ENCODE measurements around the gene CCDC63. TPM values are rescaled to one million over a fixed set of nuclear protein-coding genes. Genes with fewer than 3 reads are reported as not detected.

CCDC63 gene
- total and polyA plus RNA-seq, 9 of the 15 experiments (the other 6 are each of a cell fraction or from before 2014, with no cell fraction given): not detected

- no peak for TF ChIP-seq RERE (CRISPR knock-in tag; IDR thresholded peaks at IDR 0.05; ENCODE audit: borderline replicate concordance)
- TF ChIP-seq PTRF (tag; IDR thresholded peaks at IDR 0.05): no peak
- TF ChIP-seq ARHGAP35 (IDR thresholded peaks at IDR 0.05; ENCODE audit: partially characterized antibody): no peak
- TF ChIP-seq ZNF507 (tag; conservative IDR thresholded peaks at IDR 0.05): no peak
- no peak for TF ChIP-seq ZNF134 (CRISPR knock-in tag; conservative IDR thresholded peaks at IDR 0.05)
- TF ChIP-seq, protein P1, sequence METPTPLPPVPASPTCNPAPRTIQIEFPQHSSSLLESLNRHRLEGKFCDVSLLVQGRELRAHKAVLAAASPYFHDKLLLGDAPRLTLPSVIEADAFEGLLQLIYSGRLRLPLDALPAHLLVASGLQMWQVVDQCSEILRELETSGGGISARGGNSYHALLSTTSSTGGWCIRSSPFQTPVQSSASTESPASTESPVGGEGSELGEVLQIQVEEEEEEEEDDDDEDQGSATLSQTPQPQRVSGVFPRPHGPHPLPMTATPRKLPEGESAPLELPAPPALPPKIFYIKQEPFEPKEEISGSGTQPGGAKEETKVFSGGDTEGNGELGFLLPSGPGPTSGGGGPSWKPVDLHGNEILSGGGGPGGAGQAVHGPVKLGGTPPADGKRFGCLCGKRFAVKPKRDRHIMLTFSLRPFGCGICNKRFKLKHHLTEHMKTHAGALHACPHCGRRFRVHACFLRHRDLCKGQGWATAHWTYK (CRISPR knock-in tag; IDR thresholded peaks at IDR 0.05): no peak
These were observed 69.6 kb downstream of the CCDC63 start (continued) for GRCh38 chr12:110916295-110916875.

Data from K562 (cell line).